GM12878 (cell line): ENCODE data around the gene SCYGR1. TPM values are rescaled to one million over a fixed set of nuclear protein-coding genes. Genes with fewer than 3 reads are reported as not detected.
A peak's percentile ranks its signal among the peaks of the same experiment; 100 is the strongest.

Experiments used
- ATAC-seq: fragments of 200-7000 bp; cut with Tn5 transposase; 3 replicates; pipeline ENCODE4 v1.9.1; 2020; ENCODE audit warnings: mild to moderate bottlenecking, moderate library complexity
- BruUV-seq: library from RNA; stranded (reverse); fragments of 400-500 nt; replicated peaks from 2 replicates; lab custom pipeline; 2021; lab: Mats Ljungman, UMichigan
- CTCF ChIA-PET: fragments of 300-600 bp; sonication (Branson Sonifier 250); formaldehyde crosslinking; extraction: SDS; loops from one replicate; lab custom pipeline; 2021; ENCODE audit warnings: inconsistent platforms; lab: Yijun Ruan, JAX
- POLR2A ChIA-PET: fragments of 350-600 bp; formaldehyde crosslinking; extraction: SDS; loops from one replicate; lab custom pipeline; 2021; ENCODE audit warnings: inconsistent platforms; lab: Charles Lee
- RAD21 ChIA-PET: fragments of 300-600 bp; sonication (Branson Sonifier 250); formaldehyde crosslinking; loops from one replicate; lab custom pipeline; 2023; ENCODE audit warnings: antibody characterized with exemption; ENCODE audit not compliant: unreplicated experiment; lab: Charles Lee
- SMC1A ChIA-PET: fragments of 300-600 bp; sonication (Branson Sonifier 250); formaldehyde crosslinking; loops from one replicate; lab custom pipeline; 2023; ENCODE audit not compliant: unreplicated experiment, uncharacterized antibody; lab: Charles Lee
- DNase-seq: peaks from one replicate; pipeline ENCODE4 v3.0.0-alpha.2; 2011; ENCODE audit warnings: low read depth, low spot score
- FAIRE-seq: peaks from 3 replicates; lab custom pipeline; 2011; peaks lifted over from hg19 to GRCh38; lab: Jason Lieb, UNC
- H2AFZ ChIP-seq: 2 replicates; pipeline ENCODE4 v1.6.0; 2011; ENCODE audit warnings: low read depth, low read length, control low read depth; ENCODE audit not compliant: control insufficient read depth
- H3K27ac ChIP-seq: 2 replicates; pipeline ENCODE4 v1.5.1; 2011; ENCODE audit warnings: control low read depth; ENCODE audit not compliant: control insufficient read depth, insufficient read depth
- H3K27me3 ChIP-seq, 2 experiments: replicated peaks in 1 of 2; 2 replicates each; pipeline versions ENCODE4 v1.6.0 to v1.6.1; 2011; ENCODE audit warnings: low read length in 1 of 2; ENCODE audit not compliant: control insufficient read depth in 2 of 2, insufficient read depth in 2 of 2
- H3K36me3 ChIP-seq, 2 experiments: 2 replicates each; pipeline ENCODE4 v1.5.1; 2011; ENCODE audit warnings: low read length in 1 of 2; ENCODE audit not compliant: control insufficient read depth in 2 of 2, insufficient read depth in 2 of 2
- H3K4me1 ChIP-seq: 2 replicates; pipeline ENCODE4 v1.6.1; 2011; ENCODE audit warnings: mild to moderate bottlenecking, low read length, moderate library complexity, mixed read lengths; ENCODE audit not compliant: control insufficient read depth, insufficient read depth
- H3K4me2 ChIP-seq: 2 replicates; pipeline ENCODE4 v1.6.0; 2011; ENCODE audit warnings: control low read depth; ENCODE audit not compliant: control insufficient read depth, insufficient read depth
- H3K4me3 ChIP-seq: fragments of 200-600 bp; sonication (generic); 2 replicates; pipeline ENCODE4 v1.5.1; 2016
- H3K79me2 ChIP-seq: 2 replicates; pipeline ENCODE4 v1.6.0; 2011; ENCODE audit warnings: low read length; ENCODE audit not compliant: control insufficient read depth, insufficient read depth
- H3K9ac ChIP-seq: 2 replicates; pipeline ENCODE4 v1.8.0; 2011; ENCODE audit warnings: low read length, control low read depth, mixed read lengths; ENCODE audit not compliant: control insufficient read depth, insufficient read depth
- H3K9me3 ChIP-seq: replicated peaks from 3 replicates; pipeline ENCODE4 v1.5.1; 2011; ENCODE audit warnings: mild to moderate bottlenecking, low read length; ENCODE audit not compliant: control insufficient read depth, insufficient read depth
- H4K20me1 ChIP-seq: 2 replicates; pipeline ENCODE4 v1.6.0; 2011; ENCODE audit not compliant: control insufficient read depth, insufficient read depth
- BACH1 ChIP-seq: fragments of 450-650 bp; IDR thresholded peaks from 2 replicates; pipeline ENCODE4 v1.6.1; 2017; ENCODE audit warnings: mild to moderate bottlenecking, borderline replicate concordance
- EED ChIP-seq: sonication (generic); IDR thresholded peaks from 2 replicates; pipeline ENCODE4 v1.6.1; 2016; ENCODE audit warnings: antibody characterized with exemption, low read depth
- ETV6 ChIP-seq, 2 experiments: fragments of 450-650 bp in 1 of 2; IDR thresholded peaks in 1 of 2; conservative IDR thresholded peaks in 1 of 2; 2 replicates each; pipeline ENCODE4 v1.6.1; 2014; ENCODE audit warnings: antibody characterized with exemption in 1 of 2, borderline replicate concordance in 1 of 2, low read depth in 1 of 2, mild to moderate bottlenecking in 1 of 2, moderate library complexity in 1 of 2
- MTA2 ChIP-seq: fragments of 450-650 bp; IDR thresholded peaks from 2 replicates; pipeline ENCODE4 v1.6.1; 2016; ENCODE audit warnings: low read depth, mild to moderate bottlenecking, moderate library complexity
- MXI1 ChIP-seq: fragments of 150-350 bp; IDR thresholded peaks from 2 replicates; pipeline ENCODE4 v1.6.1; 2011; ENCODE audit warnings: low read depth, mild to moderate bottlenecking, inconsistent platforms, low read length, improper control_type of control experiment
- POLR2AphosphoS5 ChIP-seq: IDR thresholded peaks from 2 replicates; pipeline ENCODE4 v1.6.1; 2011; ENCODE audit warnings: mild to moderate bottlenecking, low read length, inconsistent platforms
- RAD21 ChIP-seq: IDR thresholded peaks from 2 replicates; pipeline ENCODE4 v1.6.1; 2011; ENCODE audit warnings: mild to moderate bottlenecking, low read depth, low read length, moderate library complexity; ENCODE audit not compliant: insufficient read depth
- RAD51 ChIP-seq: fragments of 450-650 bp; IDR thresholded peaks from 2 replicates; pipeline ENCODE4 v1.6.1; 2016; ENCODE audit warnings: moderate library complexity, mild to moderate bottlenecking, inconsistent platforms
- YBX1 ChIP-seq: fragments of 450-650 bp; IDR thresholded peaks from 2 replicates; pipeline ENCODE4 v1.6.1; 2016; ENCODE audit warnings: antibody characterized with exemption
- WGBS: methylation state at CpG from one replicate; pipeline ENCODE4 v1.1.6; 2016; ENCODE audit warnings: low lambda C conversion rate; ENCODE audit not compliant: insufficient replicate concordance, insufficient coverage; ENCODE audit errors: missing lambda C conversion rate; 5-methylcytosine and 5-hydroxymethylcytosine counted together
- in situ Hi-C: fragments of 300-500 bp; cut with MboI; formaldehyde crosslinking; loops from 9 replicates; pipeline ENCODE4 v1.14.3; 2018; ENCODE audit warnings: mixed read lengths
- intact Hi-C: fragments of 100-400 bp; cut with micrococcal nuclease; formaldehyde crosslinking; loops from one replicate; pipeline ENCODE4 v1.14.2; 2022; ENCODE audit not compliant: unreplicated experiment
- polyA plus RNA-seq, 11 experiments: library from polyadenylated mRNA; depleted of rRNA in 4 of 11; unstranded in 6 of 11; stranded (reverse) in 5 of 11; fragments of >200 nt; fragmentation: Nextera tagmentation in 4 of 11; fragmentation: Illumina TruSeq in 1 of 11; extraction: Ambion mirVana in 4 of 11; extraction: Trizol in 1 of 11; gene quantifications; 1 replicate in 1 of 11; 2 replicates in 10 of 11; pipeline versions ENCODE4 v1.2.1 to v1.2.3, GENCODE V29; 2011 to 2016; ENCODE audit warnings: inconsistent platforms in 2 of 11, missing spikeins in 2 of 11, low read depth in 1 of 11
- total RNA-seq, 4 experiments: library from RNA; depleted of rRNA in 3 of 4; stranded (reverse); fragments of >200 nt in 3 of 4; fragmentation: Illumina TruSeq in 1 of 4; extraction: Trizol in 1 of 4; gene quantifications; 2 replicates each; pipeline versions ENCODE4 v1.2.1 to v1.2.3, GENCODE V29; 2013 to 2021

Gene SCYGR1
- total and polyA plus RNA-seq, 10 of the 15 experiments (the other 5 are each of a cell fraction or from before 2014, with no cell fraction given) = not detected

- Histone ChIP-seq H3K27ac (no peak overlapping the region; the same call in 1 of the 2 replicates), H3K4me2 (peak overlapping the region; percentile 47; the same call in 1 of the 2 replicates), H3K9ac (no peak overlapping the region), H3K27me3 (no peaks in the 10 kb centered on the region), H3K36me3 (no peaks in the 10 kb centered on the region), H3K4me1 (peaks cover 31% of the 10 kb centered on the region), H3K4me3 (no peak overlapping the region), H3K79me2 (no peaks in the 10 kb centered on the region), H3K9me3 (no peaks in the 10 kb centered on the region)
- ATAC-seq (peak; percentile 45), FAIRE-seq (no peak)
- ChIA-PET POLR2A (interaction anchor here (1.6 kb wide), 1 partner anchor 58 kb away, joined by 6 read pairs; no protein-coding TSS in a partner anchor), SMC1A (interaction anchor here (0.8 to 13.3 kb wide), 13 partner anchors 8 to 96 kb away, joined by 3 to 191 read pairs (median 4); no protein-coding TSS in a partner anchor)
- in situ Hi-C loops = no loop called here
- BruUV-seq = no TSS peak
- no peak for TF ChIP-seq RAD21
- no peak for TF ChIP-seq YBX1
- no peak for TF ChIP-seq POLR2AphosphoS5
- TF ChIP-seq EED = no peak
- TF ChIP-seq MXI1 = no peak
- peak; percentile 37; the same call in 1 of the 2 replicates for TF ChIP-seq RAD51
- peak; percentile 19; the same call in 1 of the 2 replicates for TF ChIP-seq MTA2
- peak in 1 of 2 experiments; percentile 93; a peak in 2 of 4 replicates for TF ChIP-seq ETV6 (conservative IDR thresholded peaks at IDR 0.05 in 1 of 2, IDR thresholded peaks at IDR 0.05 in 1 of 2; ENCODE audit: borderline replicate concordance in 1 of 2, low read depth in 1 of 2)
- peak; percentile 95 for TF ChIP-seq BACH1
- TF ChIP-seq, all 136 proteins: peak for 4
- DNase-seq = no peak
- intact Hi-C loops = no loop called here
- WGBS = 51% methylated on average over 10 of the region's 10 CpGs
- CTCF ChIA-PET = interaction anchor here (0.7 to 2.2 kb wide), 4 partner anchors 10 to 446 kb away, joined by 3 to 7 read pairs (median 4); no protein-coding TSS in a partner anchor
- Histone ChIP-seq H4K20me1 (no peaks in the 10 kb centered on the region), H2AFZ (peak overlapping the region; percentile 67)
- RAD21 ChIA-PET = interaction anchor here (0.9 to 2.0 kb wide), 3 partner anchors 9 to 45 kb away, joined by 3 to 8 read pairs (median 6); no protein-coding TSS in a partner anchor
These were observed 28.0 kb upstream of the SCYGR1 start for GRCh38 chr2:227415538-227416424.
